PC-9 (cell line): ENCODE measurements around the gene CHST14. TPM values are rescaled to one million over a fixed set of nuclear protein-coding genes. Genes with fewer than 3 reads are reported as not detected.
A peak's percentile ranks its signal among the peaks of the same experiment; 100 is the strongest.

Experiments
- BruUV-seq: library from RNA; stranded (reverse); fragments of 400-500 nt; replicated peaks from 2 replicates; lab custom pipeline; 2021; lab: Mats Ljungman, UMichigan
- CTCF ChIA-PET: fragments of 300-600 bp; sonication (Branson Sonifier 250); formaldehyde crosslinking; loops from one replicate; lab custom pipeline; 2022; ENCODE audit warnings: antibody characterized with exemption; lab: Charles Lee
- POLR2A ChIA-PET: fragments of 300-600 bp; sonication (Branson Sonifier 250); formaldehyde crosslinking; loops from one replicate; lab custom pipeline; 2022; ENCODE audit warnings: antibody characterized with exemption; ENCODE audit not compliant: unreplicated experiment; lab: Charles Lee
- DNase-seq, 2 experiments: peaks; one replicate each; pipeline versions ENCODE4 v3.0.0 to v3.0.0-alpha.2; 2015 to 2022; ENCODE audit warnings: mixed read lengths in 1 of 2
- H2AFZ ChIP-seq: fragments of 200-600 bp; sonication (generic); 2 replicates; pipeline ENCODE4 v1.8.1; 2017; ENCODE audit warnings: antibody characterized with exemption
- H3F3A ChIP-seq: fragments of 200-600 bp; sonication (generic); 2 replicates; pipeline ENCODE4 v1.8.1; 2017; ENCODE audit warnings: antibody characterized with exemption, mild to moderate bottlenecking, low read depth; ENCODE audit not compliant: insufficient read depth
- H3K27ac ChIP-seq: fragments of 200-600 bp; sonication (generic); 2 replicates; pipeline ENCODE4 v1.6.1; 2016; ENCODE audit warnings: mixed run types
- H3K27me3 ChIP-seq: fragments of 200-600 bp; sonication (generic); 2 replicates; pipeline ENCODE4 v1.6.1; 2016; ENCODE audit warnings: low read depth, mixed run types; ENCODE audit not compliant: insufficient read depth
- H3K36me3 ChIP-seq: fragments of 200-600 bp; sonication (generic); 2 replicates; pipeline ENCODE4 v1.6.1; 2016; ENCODE audit warnings: low read depth, mixed run types
- H3K4me1 ChIP-seq: fragments of 200-600 bp; sonication (generic); replicated peaks from 2 replicates; pipeline ENCODE4 v1.6.1; 2016; ENCODE audit warnings: mixed run types; ENCODE audit not compliant: insufficient read depth
- H3K4me2 ChIP-seq: fragments of 200-600 bp; sonication (generic); 2 replicates; pipeline ENCODE4 v1.6.1; 2017; ENCODE audit warnings: mixed run types
- H3K4me3 ChIP-seq: fragments of 200-600 bp; sonication (generic); 2 replicates; pipeline ENCODE4 v1.6.1; 2016; ENCODE audit warnings: mixed run types
- H3K79me2 ChIP-seq: fragments of 200-600 bp; sonication (generic); 2 replicates; pipeline ENCODE4 v1.6.1; 2017; ENCODE audit warnings: low read depth, mixed run types
- H3K9me2 ChIP-seq: fragments of 200-600 bp; sonication (generic); 2 replicates; pipeline ENCODE4 v1.8.1; 2017; ENCODE audit warnings: mild to moderate bottlenecking; ENCODE audit not compliant: insufficient read depth
- H3K9me3 ChIP-seq: fragments of 200-600 bp; sonication (generic); 2 replicates; pipeline ENCODE4 v1.8.1; 2016; ENCODE audit warnings: low read depth; ENCODE audit not compliant: insufficient read depth
- H4K20me1 ChIP-seq: fragments of 200-600 bp; sonication (generic); 2 replicates; pipeline ENCODE4 v1.8.1; 2017; ENCODE audit not compliant: insufficient read depth
- EZH2 ChIP-seq: fragments of 200-600 bp; sonication (generic); IDR thresholded peaks from 2 replicates; pipeline ENCODE4 v1.8.0; 2017; ENCODE audit warnings: antibody characterized with exemption, low read depth
- intact Hi-C: fragments of 100-400 bp; cut with micrococcal nuclease; formaldehyde crosslinking; loops from one replicate; pipeline ENCODE4 v1.10.0; 2022; ENCODE audit not compliant: unreplicated experiment
- total RNA-seq: library from RNA; stranded (reverse); gene quantifications from 2 replicates; pipeline ENCODE4 v1.2.3, GENCODE V29; 2021
- TF ChIP-seq, protein P1 (sequence below): fragments of 200-600 bp; sonication (generic); conservative IDR thresholded peaks from 2 replicates; pipeline ENCODE4 v1.6.1; 2017; ENCODE audit warnings: mixed run types, antibody characterized with exemption, mild to moderate bottlenecking, moderate library complexity

Gene CHST14
- total RNA-seq, 1 experiment from 2014 or later: 34.3 TPM

- intact Hi-C loops: no loop called here
- H3K27ac ChIP-seq: no peak overlapping the region
These were observed 40.3 kb downstream of the CHST14 start for GRCh38 chr15:40511093-40511471.

GRCh38 chr15:40511472-40512133 is 40.8 kb downstream of the CHST14 start:
- Histone ChIP-seq H3K9me3 (no peaks in the 10 kb centered on the region), H3F3A (peaks cover 10% of the 10 kb centered on the region; the same call in 1 of the 2 replicates), H4K20me1 (no peaks in the 10 kb centered on the region), H3K27ac (no peak overlapping the region), H3K79me2 (no peaks in the 10 kb centered on the region), H3K4me1 (peaks cover 7% of the 10 kb centered on the region), H2AFZ (peak overlapping the region; percentile 84), H3K36me3 (no peaks in the 10 kb centered on the region), H3K9me2 (no peaks in the 10 kb centered on the region), H3K4me3 (peak overlapping the region; percentile 61), H3K4me2 (peak overlapping the region; percentile 80), H3K27me3 (no peaks in the 10 kb centered on the region)
- no TSS peak for BruUV-seq
- POLR2A ChIA-PET: interaction anchor here (0.6 kb wide), 1 partner anchor 110 kb away, joined by 3 read pairs; no protein-coding TSS in a partner anchor
- peak; percentile 50 to 82 for DNase-seq
- TF ChIP-seq, protein P1, sequence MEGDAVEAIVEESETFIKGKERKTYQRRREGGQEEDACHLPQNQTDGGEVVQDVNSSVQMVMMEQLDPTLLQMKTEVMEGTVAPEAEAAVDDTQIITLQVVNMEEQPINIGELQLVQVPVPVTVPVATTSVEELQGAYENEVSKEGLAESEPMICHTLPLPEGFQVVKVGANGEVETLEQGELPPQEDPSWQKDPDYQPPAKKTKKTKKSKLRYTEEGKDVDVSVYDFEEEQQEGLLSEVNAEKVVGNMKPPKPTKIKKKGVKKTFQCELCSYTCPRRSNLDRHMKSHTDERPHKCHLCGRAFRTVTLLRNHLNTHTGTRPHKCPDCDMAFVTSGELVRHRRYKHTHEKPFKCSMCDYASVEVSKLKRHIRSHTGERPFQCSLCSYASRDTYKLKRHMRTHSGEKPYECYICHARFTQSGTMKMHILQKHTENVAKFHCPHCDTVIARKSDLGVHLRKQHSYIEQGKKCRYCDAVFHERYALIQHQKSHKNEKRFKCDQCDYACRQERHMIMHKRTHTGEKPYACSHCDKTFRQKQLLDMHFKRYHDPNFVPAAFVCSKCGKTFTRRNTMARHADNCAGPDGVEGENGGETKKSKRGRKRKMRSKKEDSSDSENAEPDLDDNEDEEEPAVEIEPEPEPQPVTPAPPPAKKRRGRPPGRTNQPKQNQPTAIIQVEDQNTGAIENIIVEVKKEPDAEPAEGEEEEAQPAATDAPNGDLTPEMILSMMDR: no peak
- TF ChIP-seq EZH2: no peak
- CTCF ChIA-PET: no interaction called here
- intact Hi-C loops: no loop called here

More at GRCh38 chr15:40511093-40511471, 40.3 kb downstream of the CHST14 start:
- peak overlapping the region; percentile 84 for H2AFZ ChIP-seq
- no peaks in the 10 kb centered on the region for H3K9me2 ChIP-seq
- no peaks in the 10 kb centered on the region for H3K9me3 ChIP-seq
- ChIA-PET CTCF (no interaction called here), POLR2A (no interaction called here)
- DNase-seq: no peak
- BruUV-seq: no TSS peak
- TF ChIP-seq, protein P1: no peak
- no peak for TF ChIP-seq EZH2
- H3K27me3 ChIP-seq: no peaks in the 10 kb centered on the region
- H3K4me1 ChIP-seq: peaks cover 7% of the 10 kb centered on the region
- H3K36me3 ChIP-seq: no peaks in the 10 kb centered on the region
- H4K20me1 ChIP-seq: no peaks in the 10 kb centered on the region
- H3F3A ChIP-seq: peaks cover 10% of the 10 kb centered on the region; the same call in 1 of the 2 replicates
- H3K79me2 ChIP-seq: no peaks in the 10 kb centered on the region
- peak overlapping the region; percentile 80 for H3K4me2 ChIP-seq
- peak overlapping the region; percentile 61 for H3K4me3 ChIP-seq

GRCh38 chr15:40512440-40512839 is 41.7 kb downstream of the CHST14 start:
- peak overlapping the region; percentile 80 for H3K4me2 ChIP-seq
- intact Hi-C loops: no loop called here

More at GRCh38 chr15:40512440-40512839, 41.7 kb downstream of the CHST14 start:
- peaks cover 7% of the 10 kb centered on the region for H3K4me1 ChIP-seq
- TF ChIP-seq, protein P1: no peak
- no peak for DNase-seq
- CTCF ChIA-PET: no interaction called here
- BruUV-seq: no TSS peak
- POLR2A ChIA-PET: interaction anchor here (0.6 to 0.7 kb wide), 3 partner anchors 111 to 1031 kb away, joined by 3 to 4 read pairs (median 3); no protein-coding TSS in a partner anchor
- H3K79me2 ChIP-seq: no peaks in the 10 kb centered on the region
- H4K20me1 ChIP-seq: no peaks in the 10 kb centered on the region
- no peaks in the 10 kb centered on the region for H3K36me3 ChIP-seq
- H3K9me3 ChIP-seq: no peaks in the 10 kb centered on the region
- no peaks in the 10 kb centered on the region for H3K27me3 ChIP-seq
- peaks cover 10% of the 10 kb centered on the region; the same call in 1 of the 2 replicates for H3F3A ChIP-seq
- H2AFZ ChIP-seq: peak overlapping the region; percentile 84; the same call in 1 of the 2 replicates
- no peak overlapping the region for H3K27ac ChIP-seq
- peak overlapping the region; percentile 61; the same call in 1 of the 2 replicates for H3K4me3 ChIP-seq
- no peaks in the 10 kb centered on the region for H3K9me2 ChIP-seq
